OCI-LY1 (cell line): ENCODE data around the gene MMRN2.

Source experiments
- H2AFZ ChIP-seq: fragments of 200-600 bp; sonication (generic), shearing (Covaris generic); 2 replicates; pipeline ENCODE4 v1.6.0; 2014; ENCODE audit warnings: antibody characterized with exemption, mild to moderate bottlenecking, low read length
- H3F3A ChIP-seq: fragments of 200-600 bp; sonication (generic), shearing (Covaris generic); 2 replicates; pipeline ENCODE4 v1.6.0; 2014; ENCODE audit warnings: mild to moderate bottlenecking, antibody characterized with exemption, low read length, moderate library complexity; ENCODE audit not compliant: insufficient read depth
- H3K27ac ChIP-seq: fragments of 200-600 bp; sonication (generic); 2 replicates; pipeline ENCODE4 v1.5.1; 2014; ENCODE audit warnings: low read length, mixed run types, mild to moderate bottlenecking, low read depth; ENCODE audit not compliant: poor library complexity, severe bottlenecking
- H3K27me3 ChIP-seq: fragments of 200-600 bp; sonication (generic); 2 replicates; pipeline ENCODE4 v1.6.0; 2014; ENCODE audit warnings: antibody characterized with exemption, mild to moderate bottlenecking, low read length, moderate library complexity; ENCODE audit not compliant: insufficient read depth
- H3K36me3 ChIP-seq: fragments of 200-600 bp; sonication (generic); 2 replicates; pipeline ENCODE4 v1.6.1; 2014; ENCODE audit warnings: mild to moderate bottlenecking, antibody characterized with exemption, low read length, moderate library complexity, mixed read lengths; ENCODE audit not compliant: insufficient read depth
- H3K4me1 ChIP-seq: fragments of 200-600 bp; sonication (generic); 2 replicates; pipeline ENCODE4 v1.5.1; 2014; ENCODE audit warnings: mild to moderate bottlenecking, low read length, moderate library complexity; ENCODE audit not compliant: insufficient read depth, severe bottlenecking
- H3K4me2 ChIP-seq: fragments of 200-600 bp; sonication (generic), shearing (Covaris generic); 2 replicates; pipeline ENCODE4 v1.6.1; 2014; ENCODE audit warnings: low read length
- H3K4me3 ChIP-seq: fragments of 200-600 bp; sonication (generic); 2 replicates; pipeline ENCODE4 v1.5.1; 2014; ENCODE audit warnings: low read length, low read depth, mild to moderate bottlenecking, mixed read lengths; ENCODE audit not compliant: poor library complexity, severe bottlenecking
- H3K79me2 ChIP-seq: fragments of 200-600 bp; shearing (Covaris generic); 2 replicates; pipeline ENCODE4 v1.6.1; 2016; ENCODE audit warnings: mixed run types, low read length, mixed read lengths; ENCODE audit not compliant: insufficient read depth
- H3K9ac ChIP-seq: fragments of 200-600 bp; sonication (generic), shearing (Covaris generic); 2 replicates; pipeline ENCODE4 v1.6.1; 2014; ENCODE audit warnings: mild to moderate bottlenecking, low read length, mixed read lengths
- H3K9me2 ChIP-seq: fragments of 200-600 bp; sonication (generic), shearing (Covaris generic); 2 replicates; pipeline ENCODE4 v1.6.1; 2014; ENCODE audit warnings: low read depth, mild to moderate bottlenecking, low read length, mixed read lengths
- H3K9me3 ChIP-seq: fragments of 200-600 bp; shearing (Covaris generic); 2 replicates; pipeline ENCODE4 v1.6.1; 2014; ENCODE audit warnings: low read length, mixed read lengths
- H4K20me1 ChIP-seq: fragments of 200-600 bp; sonication (generic), shearing (Covaris generic); 2 replicates; pipeline ENCODE4 v1.6.0; 2016; ENCODE audit warnings: mild to moderate bottlenecking, low read length; ENCODE audit not compliant: insufficient read depth
- CTCF ChIP-seq: fragments of 200-600 bp; sonication (generic), shearing (Covaris generic); IDR thresholded peaks from 2 replicates; pipeline ENCODE4 v1.5.1; 2017; ENCODE audit warnings: mild to moderate bottlenecking, antibody characterized with exemption, low read length, moderate library complexity, mixed read lengths
- EZH2 ChIP-seq: fragments of 200-600 bp; sonication (generic), shearing (Covaris generic); IDR thresholded peaks from 2 replicates; pipeline ENCODE4 v1.8.0; 2017; ENCODE audit warnings: borderline replicate concordance, mixed run types, mild to moderate bottlenecking, antibody characterized with exemption, low read length, moderate library complexity, mixed read lengths

The MMRN2 gene

GRCh38 chr10:86962136-86962980, 4.9 kb upstream of the MMRN2 start:
- Histone ChIP-seq H3K4me3 (no peak overlapping the region), H3F3A (no peaks in the 10 kb centered on the region), H3K9me2 (no peaks in the 10 kb centered on the region), H3K4me2 (no peak overlapping the region), H3K9ac (no peak overlapping the region), H3K4me1 (peaks cover 13% of the 10 kb centered on the region), H2AFZ (no peak overlapping the region), H3K9me3 (no peaks in the 10 kb centered on the region), H3K79me2 (no peaks in the 10 kb centered on the region), H3K36me3 (no peaks in the 10 kb centered on the region), H3K27me3 (no peaks in the 10 kb centered on the region), H3K27ac (no peak overlapping the region), H4K20me1 (no peaks in the 10 kb centered on the region)
- TF ChIP-seq EZH2 (no peak), CTCF (no peak)

GRCh38 chr10:86961481-86962091, 4.2 kb upstream of the MMRN2 start:
- H3K4me2 ChIP-seq, result no peak overlapping the region
- no peaks in the 10 kb centered on the region for H3K36me3 ChIP-seq
- H3K27ac ChIP-seq, result no peak overlapping the region
- no peak overlapping the region for H2AFZ ChIP-seq
- H3K9me3 ChIP-seq, result no peaks in the 10 kb centered on the region
- H4K20me1 ChIP-seq, result no peaks in the 10 kb centered on the region
- TF ChIP-seq CTCF (no peak), EZH2 (no peak)
- H3K9ac ChIP-seq, result no peak overlapping the region
- peaks cover 10% of the 10 kb centered on the region for H3K4me1 ChIP-seq
- H3K9me2 ChIP-seq, result no peaks in the 10 kb centered on the region
- H3K79me2 ChIP-seq, result no peaks in the 10 kb centered on the region
- H3K27me3 ChIP-seq, result no peaks in the 10 kb centered on the region
- no peak overlapping the region for H3K4me3 ChIP-seq
- no peaks in the 10 kb centered on the region for H3F3A ChIP-seq

- Histone ChIP-seq H3F3A (no peaks in the 10 kb centered on the region), H2AFZ (no peak overlapping the region), H4K20me1 (no peaks in the 10 kb centered on the region), H3K4me2 (0 out of 2 replicates have a peak overlapping the region, but pooled peaks have one; percentile 18), H3K4me3 (no peak overlapping the region), H3K9me3 (no peaks in the 10 kb centered on the region), H3K9ac (no peak overlapping the region), H3K4me1 (peaks cover 6% of the 10 kb centered on the region), H3K79me2 (no peaks in the 10 kb centered on the region), H3K27me3 (no peaks in the 10 kb centered on the region), H3K9me2 (no peaks in the 10 kb centered on the region), H3K27ac (no peak overlapping the region), H3K36me3 (no peaks in the 10 kb centered on the region)
- TF ChIP-seq EZH2 (no peak), CTCF (no peak)
Measured at GRCh38 chr10:86960863-86961434, 3.5 kb upstream of the MMRN2 start.
